GM19372 (cell line): ENCODE data around the gene CD27.
A peak's percentile ranks its signal among the peaks of the same experiment; 100 is the strongest.
"Not testable (repeated sequence)": the region's sequence is repeated elsewhere in the genome, so short reads cannot be mapped to it uniquely, and the experiment has no call there.

Experiments
- ATAC-seq: cut with Tn5 transposase; IDR thresholded peaks from one replicate; pipeline ENCODE4 v1.9.1; 2021; ENCODE audit warnings: mild to moderate bottlenecking, low read depth, moderate library complexity; ENCODE audit not compliant: unreplicated experiment

CD27 gene

DNA sequence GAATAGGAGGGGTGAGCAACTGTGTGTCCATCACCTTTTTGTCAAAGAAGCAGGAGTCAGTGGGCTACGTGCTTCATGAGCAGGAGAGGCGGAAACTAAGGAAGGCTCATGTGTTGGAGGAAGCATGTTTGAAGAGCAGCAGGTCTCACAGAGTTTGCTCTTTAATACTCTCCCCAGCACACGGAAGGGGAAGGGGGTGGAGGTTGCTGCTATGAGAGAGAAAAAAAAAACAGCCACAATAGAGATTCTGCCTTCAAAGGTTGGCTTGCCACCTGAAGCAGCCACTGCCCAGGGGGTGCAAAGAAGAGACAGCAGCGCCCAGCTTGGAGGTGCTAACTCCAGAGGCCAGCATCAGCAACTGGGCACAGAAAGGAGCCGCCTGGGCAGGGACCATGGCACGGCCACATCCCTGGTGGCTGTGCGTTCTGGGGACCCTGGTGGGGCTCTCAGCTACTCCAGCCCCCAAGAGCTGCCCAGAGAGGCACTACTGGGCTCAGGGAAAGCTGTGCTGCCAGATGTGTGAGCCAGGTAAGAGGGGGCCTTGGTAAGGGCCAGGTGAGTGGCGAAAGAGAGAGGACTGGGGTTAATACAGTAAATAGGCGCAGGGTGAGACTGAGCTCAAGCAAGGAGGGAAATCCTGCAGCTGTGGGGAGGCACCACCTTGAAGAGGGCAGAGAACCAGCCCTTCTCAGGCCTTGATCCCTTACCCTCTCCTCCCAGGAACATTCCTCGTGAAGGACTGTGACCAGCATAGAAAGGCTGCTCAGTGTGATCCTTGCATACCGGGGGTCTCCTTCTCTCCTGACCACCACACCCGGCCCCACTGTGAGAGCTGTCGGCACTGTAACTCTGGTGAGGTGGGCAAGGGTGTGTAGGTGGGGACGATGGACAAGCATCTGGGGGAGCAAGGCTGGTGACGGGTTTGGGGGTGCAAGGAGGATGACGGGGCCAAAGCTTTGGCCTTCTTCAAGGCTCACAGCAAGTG lies at the start of gene CD27:
CD27 (plus strand) TSS at position 252 of the 985 bp plus-strand sequence; CDS start at position 393, 141 bp downstream.
- ATAC-seq: no peak

DNA sequence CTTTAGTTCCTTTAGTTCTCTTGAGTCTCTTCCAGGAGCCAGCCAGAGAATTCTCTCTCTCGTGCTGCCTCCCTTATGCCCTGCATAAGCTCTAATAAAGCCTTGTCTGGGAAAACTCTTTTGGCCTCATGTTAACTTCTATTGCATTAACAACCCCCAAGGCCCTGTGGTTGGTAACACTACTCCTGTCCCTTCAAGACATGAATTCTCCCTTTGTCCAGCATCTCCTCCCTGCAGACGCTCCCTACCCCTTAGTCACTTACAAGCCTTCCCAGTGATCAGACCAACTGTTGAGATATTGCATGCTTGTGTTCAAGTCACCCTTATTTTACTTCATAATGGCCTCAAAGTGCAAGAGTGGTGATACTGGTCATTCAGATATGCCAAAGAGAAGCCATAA lies 48.7 kb upstream of the CD27 start:
- no peak for ATAC-seq

DNA sequence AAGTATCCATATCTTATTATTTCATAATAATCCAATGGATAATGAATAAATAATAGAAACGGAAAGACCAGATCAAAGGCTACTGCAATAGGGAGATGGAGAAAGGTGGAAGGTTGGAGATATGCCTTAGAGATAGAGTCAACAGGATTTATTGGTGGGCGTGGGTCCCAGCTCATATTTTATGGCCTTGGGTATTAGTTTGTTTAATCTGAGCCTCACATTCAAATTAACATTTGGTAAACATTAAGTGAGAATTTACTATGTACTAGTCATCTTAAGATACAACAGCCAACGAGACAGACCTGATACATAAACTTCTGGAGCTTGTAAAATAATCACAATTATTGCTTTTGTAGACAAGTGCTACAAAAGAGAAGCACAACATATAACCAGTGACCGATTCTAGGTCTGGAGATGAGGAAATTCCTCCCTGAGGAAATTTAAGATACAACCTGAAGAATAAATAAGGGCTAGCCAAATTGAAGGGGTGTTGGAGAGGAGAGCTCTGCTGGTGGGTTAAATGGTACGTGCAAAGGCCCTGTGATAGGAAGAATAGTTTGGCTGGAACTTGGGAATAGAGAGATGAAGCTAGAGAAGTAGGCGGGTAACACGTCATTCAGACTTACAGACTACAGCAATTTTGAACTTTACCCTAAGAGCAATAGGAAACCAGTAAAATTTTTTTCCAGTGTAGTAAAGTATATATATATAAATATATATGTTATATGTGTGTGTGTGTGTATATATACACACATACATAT lies 44.7 kb upstream of the CD27 start:
- ATAC-seq: no peak

DNA sequence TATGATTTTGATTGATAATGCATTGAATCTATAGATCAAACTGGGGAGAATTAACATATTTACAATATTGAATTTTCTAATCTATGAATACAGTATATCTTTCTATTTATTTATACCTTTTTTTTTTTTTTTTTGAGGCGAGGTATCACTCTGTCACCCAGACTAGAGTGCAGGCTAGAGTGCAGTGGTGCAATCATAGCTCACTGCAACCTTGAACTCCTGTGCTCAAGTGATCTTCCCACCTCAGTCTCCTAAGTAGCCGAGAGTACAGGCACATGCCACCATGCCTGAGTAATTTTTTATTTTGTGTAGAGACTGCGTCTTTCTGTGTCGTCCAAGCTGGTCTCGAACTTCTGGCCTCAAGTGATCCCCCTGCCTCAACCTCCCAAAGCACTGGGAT lies 40.4 kb upstream of the CD27 start:
- ATAC-seq: no peak

DNA sequence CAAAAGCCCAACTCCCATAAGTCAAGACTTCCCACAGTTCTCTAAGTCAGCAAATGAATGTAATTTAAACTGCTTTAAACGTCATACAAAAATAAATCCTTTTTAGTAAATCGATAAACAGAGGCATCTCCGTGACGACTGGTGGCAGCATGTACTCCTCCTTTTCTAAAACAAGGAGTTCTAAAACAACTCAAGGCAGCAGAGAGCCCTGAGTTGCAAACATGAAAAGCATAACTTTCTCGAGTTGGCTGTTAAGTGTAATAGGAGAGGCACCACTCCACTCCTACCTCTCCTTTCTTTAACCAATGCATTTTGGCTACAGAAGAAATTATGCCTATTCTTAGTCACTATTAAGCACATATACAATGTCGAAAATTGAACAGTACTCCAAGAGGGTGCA lies 38.8 kb upstream of the CD27 start:
- ATAC-seq: no peak

DNA sequence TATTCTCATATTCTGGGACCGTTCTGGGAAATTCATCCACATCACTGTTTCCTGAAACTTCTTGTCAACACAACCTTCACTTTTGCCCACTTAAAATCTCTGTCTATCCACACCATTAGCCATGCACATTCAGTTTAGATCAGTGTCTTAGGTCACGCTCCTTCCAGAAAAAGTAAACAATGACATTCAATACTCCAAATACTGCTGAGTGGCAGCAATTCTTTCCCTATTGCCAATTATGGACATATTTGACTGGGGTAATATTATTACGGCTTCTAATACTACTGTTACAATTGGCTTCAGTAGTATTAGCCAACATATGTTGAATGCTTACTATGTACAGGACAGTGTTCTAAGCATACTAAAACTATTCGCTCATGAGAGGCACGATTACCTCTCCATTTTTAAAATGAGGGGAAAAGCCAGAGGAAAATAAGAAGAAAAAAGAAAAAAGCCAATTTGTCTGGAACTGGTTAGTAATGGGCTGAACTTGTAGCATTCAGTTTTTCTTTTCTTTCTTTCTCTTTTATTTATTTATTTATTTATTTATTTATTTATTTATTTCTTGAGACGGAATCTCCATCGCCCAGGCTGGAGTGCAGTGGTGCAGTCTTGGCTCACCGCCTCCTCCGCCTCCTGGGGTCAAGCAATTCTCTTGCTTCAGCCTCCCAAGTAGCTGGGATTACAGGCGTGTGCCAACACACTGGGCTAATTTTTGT lies 37.4 kb upstream of the CD27 start:
- ATAC-seq: no peak

DNA sequence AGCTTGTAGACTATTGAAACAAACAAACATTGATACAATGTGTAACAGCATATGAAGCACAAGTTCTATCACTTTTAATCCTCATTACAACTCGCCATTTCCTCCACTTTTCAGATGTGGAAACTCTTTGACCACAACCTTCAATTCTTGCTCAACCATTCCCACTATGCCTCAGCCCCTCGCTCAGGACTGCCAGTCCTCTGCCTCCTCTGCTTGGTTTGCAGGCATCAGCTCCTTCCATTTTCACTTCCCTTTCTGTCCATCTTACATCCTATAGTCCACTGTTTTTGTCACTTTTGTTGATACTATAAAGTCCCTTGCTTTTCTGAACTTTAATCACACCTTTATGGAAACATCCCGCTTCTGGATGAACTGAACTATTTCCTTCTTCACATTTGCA lies 28.2 kb upstream of the CD27 start:
- ATAC-seq: no peak

DNA sequence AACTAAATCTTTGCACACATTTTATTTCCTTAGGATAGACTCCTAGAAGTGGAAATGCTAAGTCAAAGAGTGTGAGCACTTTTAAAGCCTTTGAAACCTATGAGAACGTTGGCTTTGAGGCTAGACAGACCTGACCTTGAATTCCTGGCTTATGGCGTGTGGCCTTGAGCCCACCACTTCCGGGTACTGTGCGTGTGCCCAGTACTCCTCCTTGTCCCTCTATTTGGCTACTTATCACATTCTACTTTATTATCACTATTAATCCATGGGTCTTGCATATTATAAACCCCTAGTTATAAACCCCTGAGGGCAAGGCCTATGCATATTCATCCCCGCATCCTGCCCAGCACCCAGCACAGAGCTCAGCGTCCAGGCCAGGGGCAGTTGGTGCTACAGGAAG lies 26.0 kb upstream of the CD27 start:
- ATAC-seq: no peak

DNA sequence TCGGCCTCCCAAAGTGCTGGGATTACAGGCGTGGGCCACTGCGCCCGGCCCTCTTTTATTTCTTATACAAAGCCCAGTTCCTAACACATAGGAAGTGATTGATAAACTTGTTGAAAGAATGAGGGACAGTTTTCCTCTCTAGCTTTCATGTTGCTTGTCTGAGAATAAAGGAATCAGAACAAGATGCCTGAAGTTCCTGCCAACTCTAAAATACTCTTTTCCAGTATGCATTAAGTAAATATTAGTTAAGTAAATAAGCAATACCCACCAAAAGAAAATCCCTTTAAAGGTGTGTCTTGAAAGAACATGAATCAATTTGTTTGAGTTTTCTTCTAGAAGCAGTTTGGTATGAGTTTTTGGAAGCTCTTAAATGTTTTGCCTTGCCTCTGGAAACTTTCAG lies 24.4 kb upstream of the CD27 start:
- ATAC-seq: no peak

DNA sequence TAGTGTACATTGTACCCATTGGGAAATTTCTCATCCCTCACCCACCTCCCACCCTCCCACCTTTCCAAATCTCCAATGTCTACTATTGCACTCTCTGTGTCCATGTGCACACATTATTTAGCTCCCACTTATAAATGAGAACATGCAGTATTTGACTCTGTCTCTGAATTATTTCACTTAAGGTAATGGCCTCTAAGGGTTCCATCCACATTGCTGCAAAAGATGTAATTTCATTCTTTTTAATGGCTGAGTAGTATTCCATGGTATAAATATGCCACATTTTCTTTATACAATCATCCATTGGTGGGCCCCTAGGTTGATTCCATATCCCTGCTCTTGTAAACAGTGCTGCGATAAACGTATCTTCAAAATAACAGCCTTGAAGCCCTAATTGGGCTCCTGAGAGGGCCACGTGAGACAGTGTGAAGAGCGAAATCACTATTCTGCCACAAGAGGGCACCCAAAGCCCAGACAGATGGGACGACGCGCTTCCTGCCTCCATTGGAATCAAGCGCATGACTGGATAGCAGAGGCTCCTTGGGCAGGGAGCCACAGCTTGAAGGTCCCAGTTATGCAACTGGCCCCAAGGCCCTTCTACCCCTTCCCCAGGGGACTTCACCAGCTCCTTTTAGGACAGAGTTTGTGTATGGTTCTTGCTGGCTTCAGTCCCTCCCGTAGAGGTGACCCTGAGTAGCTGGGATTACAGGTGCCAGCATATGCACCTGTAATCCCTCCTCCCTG lies 21.3 kb upstream of the CD27 start:
- no peak for ATAC-seq

DNA sequence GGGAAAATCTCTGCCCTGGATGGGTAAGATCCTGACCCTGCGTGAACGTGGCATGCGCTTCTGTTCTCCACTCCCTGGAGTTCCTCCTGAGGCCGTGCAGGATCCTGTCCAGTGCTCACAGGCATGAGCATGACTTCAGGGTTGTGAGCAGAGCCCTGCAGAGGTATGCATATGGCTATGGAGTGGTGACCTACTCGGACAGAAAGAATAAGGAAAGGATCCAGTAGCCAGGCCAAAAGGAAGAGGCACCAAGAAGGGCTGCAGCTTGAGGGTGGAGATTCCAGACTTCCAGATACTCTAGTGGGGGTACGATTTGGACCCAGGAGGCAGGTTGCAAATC lies 20.8 kb upstream of the CD27 start:
- no peak for ATAC-seq

DNA sequence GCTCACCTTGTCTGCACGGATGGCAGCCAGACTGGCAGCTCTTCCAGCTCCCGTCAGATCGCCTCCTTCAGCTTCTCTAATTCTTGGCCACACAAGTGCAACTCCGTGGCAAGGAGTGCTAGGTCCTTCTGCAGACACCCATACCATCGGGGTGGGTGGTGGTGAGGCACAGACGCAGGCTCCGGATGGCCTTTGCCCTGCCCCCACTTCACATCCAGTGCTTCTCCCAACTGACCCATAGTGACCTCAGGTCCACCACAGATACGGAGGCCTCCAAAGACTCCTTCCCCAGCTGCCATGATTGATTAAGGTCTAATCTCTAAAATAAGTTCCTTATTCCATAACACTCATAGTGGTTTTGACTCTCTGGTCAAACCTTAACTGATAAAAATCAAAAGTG lies 19.9 kb upstream of the CD27 start:
- no peak for ATAC-seq

DNA sequence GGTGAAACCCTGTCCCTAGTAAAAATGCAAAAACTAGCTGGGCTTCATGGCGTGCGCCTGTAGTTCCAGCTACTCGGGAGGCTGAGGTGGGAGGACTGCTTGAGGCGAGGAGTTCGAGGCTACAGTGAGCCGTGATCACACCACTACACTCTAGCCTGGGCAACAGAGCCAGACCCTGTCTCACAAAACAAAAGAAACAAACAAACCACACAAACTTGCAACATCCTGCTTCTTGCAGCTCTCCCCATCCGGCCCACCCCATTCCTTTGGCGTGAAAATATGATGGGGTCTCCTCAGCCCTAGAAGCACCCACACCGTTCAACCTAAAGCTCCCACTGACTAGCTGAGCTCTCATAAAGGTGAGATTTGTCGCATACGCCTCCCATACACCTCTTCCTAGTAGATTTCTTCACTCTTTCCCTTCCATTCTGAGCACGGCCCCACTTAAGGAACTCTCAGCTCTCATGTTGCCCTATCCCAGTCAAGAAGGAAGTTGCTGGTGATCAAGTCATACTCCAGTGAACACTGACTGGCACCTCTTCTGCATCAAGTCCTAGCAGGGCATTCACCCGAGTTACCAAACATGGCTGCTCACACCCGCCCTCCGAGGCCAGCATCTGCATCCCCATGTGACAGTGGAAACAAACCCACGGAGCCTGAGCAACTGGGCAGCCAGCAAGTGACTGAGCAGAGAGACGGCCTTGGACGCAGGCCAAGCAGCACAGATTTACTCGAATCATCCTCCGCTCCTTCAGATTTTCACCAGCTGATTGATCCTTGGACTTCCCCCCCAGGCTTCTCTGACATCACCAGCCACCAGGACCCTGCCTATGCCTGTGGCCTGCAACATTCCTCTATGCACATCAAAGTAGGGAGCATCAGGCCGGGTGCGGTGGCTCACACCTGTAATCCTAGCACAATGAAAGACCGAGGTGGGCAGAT lies 18.9 kb upstream of the CD27 start:
- no peak for ATAC-seq

DNA sequence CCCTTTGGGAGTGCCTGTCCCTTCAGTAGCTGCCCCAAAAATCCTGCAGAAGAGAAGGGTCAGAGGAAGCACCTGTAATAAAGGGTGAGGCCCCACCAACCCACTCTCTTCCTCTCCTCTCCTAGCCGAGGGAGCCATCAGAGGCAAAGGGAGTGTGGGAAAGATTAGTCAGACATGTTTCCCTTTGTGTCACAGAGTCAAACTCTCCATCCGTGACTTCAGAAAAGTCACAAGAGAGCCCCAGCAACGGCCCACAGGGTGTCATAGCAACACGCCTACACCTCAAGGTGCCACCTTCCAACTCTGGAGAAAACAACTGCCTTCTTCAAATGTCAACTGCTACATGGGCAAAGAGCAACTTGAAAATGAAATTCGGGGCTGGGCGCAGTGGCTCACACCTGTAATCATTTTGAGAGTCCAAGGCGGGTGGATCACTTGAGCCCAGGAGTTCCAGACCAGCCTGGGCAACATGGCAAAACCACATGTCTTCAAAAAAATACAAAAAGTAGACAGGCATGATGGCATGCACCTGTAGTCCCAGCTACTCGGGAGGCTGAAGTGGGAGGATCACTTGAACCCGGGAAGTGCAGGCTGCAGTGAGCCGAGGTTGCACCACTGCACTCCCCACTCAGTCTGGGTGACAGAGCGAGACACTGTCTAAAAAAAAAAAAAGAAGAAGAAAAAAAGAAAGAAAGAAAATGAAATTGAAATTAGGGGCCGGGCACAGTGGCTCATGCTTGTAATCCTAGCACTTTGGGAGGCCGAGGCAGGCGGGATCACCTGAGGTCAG lies 17.7 kb upstream of the CD27 start:
- peak; percentile 67 for ATAC-seq

DNA sequence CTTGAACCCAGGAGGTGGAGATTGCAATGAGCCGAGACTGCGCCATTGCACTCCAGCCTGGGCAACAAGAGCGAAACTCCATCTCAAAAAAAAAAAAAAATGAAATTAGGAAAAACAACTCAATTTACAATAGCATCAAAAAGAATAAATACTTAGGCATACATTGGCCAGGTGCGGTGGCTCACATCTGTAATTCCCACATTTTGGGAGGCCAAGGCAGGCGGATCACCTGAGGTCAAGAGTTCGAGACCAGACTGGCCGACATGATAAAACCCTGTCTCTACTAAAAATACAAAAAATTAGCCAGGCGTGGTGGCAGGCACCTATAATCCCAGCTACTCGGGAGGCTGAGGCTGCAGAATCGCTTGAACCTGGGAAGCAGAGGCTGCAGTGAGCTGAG lies 17.0 kb upstream of the CD27 start:
- not testable (repeated sequence) for ATAC-seq

DNA sequence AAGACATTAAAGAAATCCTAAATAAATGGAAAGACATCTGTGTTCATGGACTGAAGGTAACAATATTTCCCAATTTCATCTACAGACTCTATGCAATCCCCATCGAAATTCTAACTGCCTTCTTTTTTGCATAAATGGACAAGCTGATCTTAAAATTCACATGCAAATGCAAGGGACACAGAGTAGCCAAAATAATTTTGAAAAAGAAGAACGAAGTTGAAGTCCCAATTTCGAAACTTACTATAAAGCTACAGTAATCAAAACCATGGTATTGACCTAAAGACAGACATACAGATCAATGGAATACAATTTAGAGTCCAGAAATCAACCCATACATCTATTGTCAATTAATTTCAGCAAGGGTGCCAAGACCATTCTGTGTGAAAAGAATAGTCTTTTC lies 16.4 kb upstream of the CD27 start:
- no peak for ATAC-seq

DNA sequence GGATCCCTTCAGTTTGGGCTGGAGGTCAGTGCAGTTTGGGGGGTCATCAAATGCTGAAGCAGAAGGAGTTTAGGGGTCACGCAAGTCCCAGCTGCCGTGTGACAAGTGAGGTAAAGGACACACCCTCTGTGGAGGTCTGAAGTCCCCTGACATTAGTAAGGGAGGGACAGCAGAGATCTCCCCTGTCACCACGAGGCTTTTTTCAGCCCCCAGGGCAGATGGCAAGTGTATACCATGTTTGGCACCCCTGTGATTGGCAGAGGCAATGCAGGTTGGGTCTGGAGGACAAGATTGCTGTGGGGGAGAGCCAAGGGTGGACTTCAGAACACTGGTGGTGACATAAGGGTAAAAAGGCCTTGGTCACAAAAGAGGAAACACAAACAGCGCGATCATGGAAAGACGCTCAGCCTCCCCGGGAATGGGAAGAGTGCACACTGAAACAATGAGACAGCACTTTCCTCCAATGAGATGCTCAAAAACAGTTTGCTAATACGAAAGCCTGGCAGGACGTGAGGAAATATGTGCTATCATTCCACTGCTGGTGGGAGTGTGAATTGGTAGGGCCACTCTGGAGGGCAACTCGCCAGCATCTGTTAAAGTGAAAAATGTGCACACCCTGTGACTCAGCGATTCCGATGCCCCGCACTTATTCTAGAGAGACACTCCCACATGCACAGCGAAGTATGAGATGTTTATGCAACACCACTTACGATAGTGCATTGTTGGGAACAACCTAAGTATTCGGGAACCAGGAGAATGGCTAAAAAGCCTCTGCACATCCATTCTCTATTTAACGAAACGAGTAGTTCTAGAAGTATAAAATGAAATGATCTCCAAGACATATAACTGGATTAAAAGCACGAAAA lies 14.4 kb upstream of the CD27 start:
- no peak for ATAC-seq

DNA sequence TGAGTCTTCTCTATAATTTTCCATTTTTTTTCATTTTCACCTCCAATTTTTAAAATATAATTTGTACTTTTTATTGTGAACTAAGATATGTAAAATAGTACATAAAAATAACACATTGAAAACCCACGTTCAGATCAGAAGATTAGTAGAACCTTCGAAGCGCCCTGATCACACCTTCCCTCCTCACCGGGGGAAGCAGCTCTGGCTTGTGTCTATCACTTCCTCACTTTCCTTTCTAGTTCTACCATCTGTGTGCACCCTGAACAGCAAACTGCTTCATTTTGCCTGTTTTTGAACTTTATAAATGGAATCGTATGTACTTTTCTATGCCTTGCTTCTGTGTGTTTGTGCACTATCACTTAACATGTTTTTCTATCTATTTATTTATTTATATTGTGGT lies 11.8 kb upstream of the CD27 start:
- no peak for ATAC-seq
